MCF 10A (cell line): Measurements from ENCODE around the gene CLPTM1L. TPM values are rescaled to one million over a fixed set of nuclear protein-coding genes. Genes with fewer than 3 reads are reported as not detected.

Experiments used
- BruUV-seq: library from RNA; stranded (reverse); fragments of 400-500 nt; replicated peaks from 2 replicates; lab custom pipeline; 2021; lab: Mats Ljungman, UMichigan
- CTCF ChIA-PET: fragments of 300-600 bp; sonication (Branson Sonifier 250); formaldehyde crosslinking; extraction: SDS; loops from one replicate; lab custom pipeline; 2021; ENCODE audit warnings: antibody characterized with exemption, inconsistent platforms; lab: Yijun Ruan, JAX
- POLR2A ChIA-PET: fragments of 300-600, 350-650 bp; sonication (Branson Sonifier 250); formaldehyde crosslinking; extraction: SDS; loops from one replicate; lab custom pipeline; 2020; ENCODE audit warnings: antibody characterized with exemption, inconsistent platforms; lab: Yijun Ruan, JAX
- DNase-seq: peaks from one replicate; pipeline ENCODE4 v3.0.0-alpha.2; 2018; ENCODE audit not compliant: unreplicated experiment
- H3K27ac Mint-ChIP-seq: one replicate; pipeline ENCODE4 v1.8.0; 2022; ENCODE audit warnings: mild to moderate bottlenecking, low read depth, mixed read lengths; ENCODE audit not compliant: unreplicated experiment
- H3K27me3 Mint-ChIP-seq: one replicate; pipeline ENCODE4 v1.8.0; 2022; ENCODE audit warnings: mixed read lengths; ENCODE audit not compliant: insufficient read depth, unreplicated experiment
- H3K36me3 Mint-ChIP-seq: one replicate; pipeline ENCODE4 v1.8.0; 2022; ENCODE audit warnings: mild to moderate bottlenecking, moderate library complexity, mixed read lengths; ENCODE audit not compliant: insufficient read depth, unreplicated experiment
- H3K4me1 Mint-ChIP-seq: one replicate; pipeline ENCODE4 v1.8.0; 2022; ENCODE audit warnings: mixed read lengths; ENCODE audit not compliant: insufficient read depth, unreplicated experiment
- H3K4me3 Mint-ChIP-seq: one replicate; pipeline ENCODE4 v1.8.0; 2022; ENCODE audit warnings: mild to moderate bottlenecking, moderate library complexity, mixed read lengths; ENCODE audit not compliant: unreplicated experiment
- H3K9me3 Mint-ChIP-seq: one replicate; pipeline ENCODE4 v1.8.0; 2022; ENCODE audit warnings: mixed read lengths; ENCODE audit not compliant: unreplicated experiment
- CTCF ChIP-seq: fragments of 200-600 bp; IDR thresholded peaks from one replicate; pipeline ENCODE4 v1.8.0; 2022; ENCODE audit warnings: antibody characterized with exemption, mild to moderate bottlenecking; ENCODE audit not compliant: unreplicated experiment
- intact Hi-C: fragments of 100-400 bp; cut with micrococcal nuclease; formaldehyde crosslinking; loops from 2 replicates; pipeline ENCODE4 v1.14.1; 2022
- microRNA-seq: library from miRNA; unstranded; fragments of <30 nt; microRNA quantifications from one replicate; pipeline ENCODE4 v1.2.0, GENCODE V29; 2022
- total RNA-seq: library from RNA; stranded (reverse); gene quantifications from 2 replicates; pipeline ENCODE4 v1.2.3, GENCODE V29; 2022

CLPTM1L gene
- total RNA-seq, 1 experiment from 2014 or later: 128 TPM

- CTCF ChIA-PET: no interaction called here
- POLR2A ChIA-PET: no interaction called here
- no peaks in the 10 kb centered on the region for H3K9me3 Mint-ChIP-seq
- no peak for DNase-seq
- no peaks in the 10 kb centered on the region for H3K36me3 Mint-ChIP-seq
- H3K27ac Mint-ChIP-seq: no peak overlapping the region
- H3K4me3 Mint-ChIP-seq: no peak overlapping the region
- H3K4me1 Mint-ChIP-seq: no peaks in the 10 kb centered on the region
- no peaks in the 10 kb centered on the region for H3K27me3 Mint-ChIP-seq
- intact Hi-C loops: no loop called here
- TF ChIP-seq CTCF: no peak
- BruUV-seq: no TSS peak
Observed at GRCh38 chr5:1270426-1270825, 74.5 kb downstream of the CLPTM1L start.

- Mint-ChIP-seq H3K36me3 (no peaks in the 10 kb centered on the region), H3K27ac (no peak overlapping the region), H3K4me1 (no peaks in the 10 kb centered on the region), H3K4me3 (no peak overlapping the region), H3K27me3 (no peaks in the 10 kb centered on the region), H3K9me3 (no peaks in the 10 kb centered on the region)
- no TSS peak for BruUV-seq
- DNase-seq: no peak
- ChIA-PET CTCF (no interaction called here), POLR2A (no interaction called here)
- intact Hi-C loops: no loop called here
- TF ChIP-seq CTCF: no peak
Observed at GRCh38 chr5:1268666-1269065, 76.2 kb downstream of the CLPTM1L start.

- no peak for DNase-seq
- Mint-ChIP-seq H3K27ac (no peak overlapping the region), H3K4me3 (no peak overlapping the region), H3K9me3 (no peaks in the 10 kb centered on the region), H3K27me3 (peaks cover under 1% of the 10 kb centered on the region), H3K4me1 (no peaks in the 10 kb centered on the region), H3K36me3 (no peaks in the 10 kb centered on the region)
- intact Hi-C loops: no loop called here
- TF ChIP-seq CTCF: no peak
- CTCF ChIA-PET: no interaction called here
- POLR2A ChIA-PET: no interaction called here
- no TSS peak for BruUV-seq
Observed at GRCh38 chr5:1268056-1268455, 76.8 kb downstream of the CLPTM1L start.

Small RNA genes within 50 kb of the gene (microRNA-seq; reads per million reads assigned to microRNA genes)
- gene MIR4457: not detected

Other genes starting within 250 kb of the CLPTM1L start
- 6.3 and 8.1 TPM in 2 replicates for gene SLC12A7, start 233.0 kb downstream of the CLPTM1L start, total RNA-seq
- gene SLC6A19, start 143.5 kb downstream of the CLPTM1L start, total RNA-seq: not detected in 2 replicates
- gene SLC6A18, start 119.7 kb downstream of the CLPTM1L start, total RNA-seq: not detected in 2 replicates
- 0.16 TPM in 1 of 2 replicates, not detected in the other for gene TERT, start 50.0 kb downstream of the CLPTM1L start, total RNA-seq
- gene SLC6A3, start 100.3 kb upstream of the CLPTM1L start, total RNA-seq: not detected in 2 replicates
- 17.1 and 22.6 TPM in 2 replicates for gene LPCAT1, start 178.9 kb upstream of the CLPTM1L start, total RNA-seq